Loucy (cell line): ENCODE results near the gene NXPE1.

Experiments
- H2AFZ ChIP-seq: fragments of 200-600 bp; sonication (generic); 2 replicates; pipeline ENCODE4 v1.6.0; 2016; ENCODE audit warnings: antibody characterized with exemption, mild to moderate bottlenecking, low read length, moderate library complexity
- H3F3A ChIP-seq: fragments of 200-600 bp; 2 replicates; pipeline ENCODE4 v1.6.0; 2016; ENCODE audit warnings: antibody characterized with exemption, low read depth, mild to moderate bottlenecking
- H3K27me3 ChIP-seq: fragments of 200-600 bp; sonication (generic); 2 replicates; pipeline ENCODE4 v1.6.1; 2014; ENCODE audit warnings: low read length, mild to moderate bottlenecking; ENCODE audit not compliant: insufficient read depth, poor library complexity, severe bottlenecking
- H3K36me3 ChIP-seq: fragments of 200-600 bp; sonication (generic); 2 replicates; pipeline ENCODE4 v1.6.1; 2016; ENCODE audit warnings: low read length; ENCODE audit not compliant: insufficient read depth
- H3K4me1 ChIP-seq: fragments of 200-600 bp; sonication (generic); 2 replicates; pipeline ENCODE4 v1.5.1; 2014; ENCODE audit warnings: low read length, mild to moderate bottlenecking; ENCODE audit not compliant: insufficient read depth, poor library complexity, severe bottlenecking
- H3K4me2 ChIP-seq: fragments of 200-600 bp; sonication (generic); 2 replicates; pipeline ENCODE4 v1.6.0; 2014; ENCODE audit warnings: antibody characterized with exemption, low read length, low read depth, mild to moderate bottlenecking; ENCODE audit not compliant: poor library complexity, severe bottlenecking
- H3K4me3 ChIP-seq: fragments of 200-600 bp; sonication (generic); 2 replicates; pipeline ENCODE4 v1.5.1; 2014; ENCODE audit warnings: low read length, mild to moderate bottlenecking, mixed read lengths; ENCODE audit not compliant: poor library complexity, severe bottlenecking
- H3K79me2 ChIP-seq: fragments of 200-600 bp; sonication (generic); 2 replicates; pipeline ENCODE4 v1.6.1; 2014; ENCODE audit warnings: low read length; ENCODE audit not compliant: insufficient read depth
- H3K9ac ChIP-seq: fragments of 200-600 bp; sonication (generic); 2 replicates; pipeline ENCODE4 v1.6.0; 2014; ENCODE audit warnings: mild to moderate bottlenecking, low read depth, low read length, moderate library complexity; ENCODE audit not compliant: poor library complexity, severe bottlenecking
- H3K9me2 ChIP-seq: fragments of 200-600 bp; sonication (generic); replicated peaks from 2 replicates; pipeline ENCODE4 v1.6.1; 2016; ENCODE audit warnings: low read depth, low read length, mixed read lengths
- H3K9me3 ChIP-seq: fragments of 200-600 bp; sonication (generic); 2 replicates; pipeline ENCODE4 v1.6.1; 2014; ENCODE audit warnings: mild to moderate bottlenecking, antibody characterized with exemption, low read length, low read depth; ENCODE audit not compliant: insufficient read depth
- H4K20me1 ChIP-seq: fragments of 200-600 bp; sonication (generic); 2 replicates; pipeline ENCODE4 v1.6.0; 2014; ENCODE audit warnings: antibody characterized with exemption, low read length, mild to moderate bottlenecking; ENCODE audit not compliant: insufficient read depth, poor library complexity, severe bottlenecking
- CTCF ChIP-seq: fragments of 200-600 bp; sonication (generic); conservative IDR thresholded peaks from 2 replicates; pipeline ENCODE4 v1.5.1; 2014; ENCODE audit warnings: mild to moderate bottlenecking, antibody characterized with exemption, low read length
- EZH2phosphoT487 ChIP-seq: fragments of 200-600 bp; IDR thresholded peaks from 2 replicates; pipeline ENCODE4 v1.6.1; 2018; ENCODE audit warnings: antibody characterized with exemption, mild to moderate bottlenecking, moderate library complexity, borderline replicate concordance

NXPE1 gene

DNA sequence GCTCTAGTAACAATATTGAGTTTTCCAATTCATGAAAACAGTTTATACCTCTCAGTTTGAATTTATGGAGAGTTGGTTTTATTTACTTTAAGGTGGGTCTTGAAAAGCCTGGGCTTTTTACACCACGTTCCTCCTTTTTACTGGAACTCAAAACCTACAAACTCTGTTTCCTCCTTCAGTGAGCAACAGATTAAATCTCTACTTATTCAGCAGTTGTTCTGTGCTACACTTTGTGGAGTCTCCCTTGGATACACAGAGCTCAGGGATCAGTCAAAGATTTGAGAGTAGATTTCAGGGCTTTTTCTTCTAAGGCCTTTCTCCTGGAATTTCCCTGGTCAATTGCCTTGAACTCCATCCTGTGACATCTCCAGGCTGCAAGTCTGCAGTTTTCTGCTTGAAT lies 3.5 kb downstream of the NXPE1 start:
- Histone ChIP-seq H3K9me2 (no peaks in the 10 kb centered on the region), H3K79me2 (no peaks in the 10 kb centered on the region), H3K4me3 (no peak overlapping the region), H3K36me3 (no peaks in the 10 kb centered on the region), H4K20me1 (no peaks in the 10 kb centered on the region), H3K4me1 (no peaks in the 10 kb centered on the region), H3K9me3 (no peaks in the 10 kb centered on the region), H3K4me2 (no peak overlapping the region), H3K27me3 (no peaks in the 10 kb centered on the region), H2AFZ (no peak overlapping the region), H3F3A (no peaks in the 10 kb centered on the region), H3K9ac (no peak overlapping the region)
- TF ChIP-seq EZH2phosphoT487, result no peak
- TF ChIP-seq CTCF, result no peak

GRCh38 chr11:114553642-114554041 lies 6.0 kb downstream of the NXPE1 start:
- H3K9me3 ChIP-seq, result no peaks in the 10 kb centered on the region
- H3K27me3 ChIP-seq, result no peaks in the 10 kb centered on the region
- no peaks in the 10 kb centered on the region for H3K9me2 ChIP-seq
- H3K4me1 ChIP-seq, result no peaks in the 10 kb centered on the region
- no peaks in the 10 kb centered on the region for H3K36me3 ChIP-seq
- H3K79me2 ChIP-seq, result no peaks in the 10 kb centered on the region
- no peak for TF ChIP-seq CTCF
- TF ChIP-seq EZH2phosphoT487, result no peak
- no peak overlapping the region for H3K4me3 ChIP-seq
- no peaks in the 10 kb centered on the region for H4K20me1 ChIP-seq
- no peaks in the 10 kb centered on the region for H3F3A ChIP-seq
- H2AFZ ChIP-seq, result no peak overlapping the region
- no peak overlapping the region for H3K9ac ChIP-seq
- no peak overlapping the region for H3K4me2 ChIP-seq

DNA sequence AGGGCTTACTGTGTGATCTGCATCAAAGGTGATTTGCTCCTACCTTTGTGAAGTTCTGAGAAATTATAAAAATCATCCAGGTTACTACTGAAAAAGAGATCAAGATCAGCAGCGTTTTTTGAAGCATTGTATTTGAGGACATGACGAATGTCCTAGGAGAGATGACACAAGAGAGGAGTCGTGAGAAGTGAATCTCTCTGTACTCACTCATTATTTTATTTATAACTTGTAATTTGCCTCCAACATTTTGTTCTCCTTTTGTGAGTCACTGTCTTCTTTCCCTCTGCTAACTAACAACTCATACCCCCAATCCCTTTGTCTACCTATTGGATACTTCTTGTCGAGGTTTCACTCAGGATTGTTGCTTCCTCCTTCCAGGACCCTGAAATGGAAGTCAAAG lies 8.6 kb downstream of the NXPE1 start:
- no peak for TF ChIP-seq EZH2phosphoT487
- TF ChIP-seq CTCF, result no peak
- no peak overlapping the region for H3K4me2 ChIP-seq

More for the DNA sequence above, 8.6 kb downstream of the NXPE1 start:
- no peaks in the 10 kb centered on the region for H3K4me1 ChIP-seq
- H3K9me3 ChIP-seq, result no peaks in the 10 kb centered on the region
- no peaks in the 10 kb centered on the region for H4K20me1 ChIP-seq
- no peaks in the 10 kb centered on the region for H3F3A ChIP-seq
- H3K9me2 ChIP-seq, result no peaks in the 10 kb centered on the region
- H2AFZ ChIP-seq, result no peak overlapping the region
- H3K4me3 ChIP-seq, result no peak overlapping the region
- no peaks in the 10 kb centered on the region for H3K79me2 ChIP-seq
- H3K9ac ChIP-seq, result no peak overlapping the region
- no peaks in the 10 kb centered on the region for H3K27me3 ChIP-seq
- no peaks in the 10 kb centered on the region for H3K36me3 ChIP-seq
